ENCODE measurements around the gene TRIM59. TPM values are rescaled to one million over a fixed set of nuclear protein-coding genes. Genes with fewer than 3 reads are reported as not detected.

Gene TRIM59
- total and polyA plus RNA-seq, 4 donors: 1.1 to 12.5 (median 3.1) TPM

DNA sequence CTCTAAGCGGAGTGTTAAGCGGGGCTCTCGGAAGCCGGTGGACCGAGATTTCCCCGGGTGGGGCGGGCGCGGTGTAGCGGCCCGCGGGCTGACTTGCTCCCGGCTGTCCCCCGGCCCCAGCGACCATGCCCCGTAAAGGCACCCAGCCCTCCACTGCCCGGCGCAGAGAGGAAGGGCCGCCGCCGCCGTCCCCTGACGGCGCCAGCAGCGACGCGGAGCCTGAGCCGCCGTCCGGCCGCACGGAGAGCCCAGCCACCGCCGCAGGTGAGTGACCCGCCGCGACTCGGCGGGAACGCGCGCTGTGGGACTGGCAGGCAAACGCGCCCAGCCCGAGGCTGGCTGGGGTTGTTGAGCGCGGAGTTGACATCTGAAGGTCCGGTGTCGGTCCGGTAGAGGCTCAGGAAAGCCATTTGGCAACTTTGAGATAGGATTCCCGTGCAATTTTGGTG is 48.9 kb downstream of the TRIM59 start:
- 1% methylated on average over 45 to 51 of the region's 51 CpGs for WGBS, 2 donors
- Histone ChIP-seq H3K4me3 (peak overlapping the region; percentile 80), H3K4me1 (ENCODE audit: control insufficient read depth in 5 of 5, insufficient read depth in 5 of 5, low read length in 5 of 5) (peaks cover 0 to 29% (median 3%) of the 10 kb centered on the region in 5 donors), H3K27ac (ENCODE audit: low read depth in 1 of 2, low read length in 1 of 2) (peak overlapping the region; percentile 78 to 93), H3K36me3 (ENCODE audit: control insufficient read depth in 4 of 4, insufficient read depth in 4 of 4, low read length in 4 of 4) (peaks cover 0 to 5% (median 0%) of the 10 kb centered on the region in 4 donors), H3K27me3 (ENCODE audit: control insufficient read depth in 3 of 3, insufficient read depth in 3 of 3, low read length in 2 of 3) (no peaks in the 10 kb centered on the region), H3K9me3 (ENCODE audit: control insufficient read depth in 4 of 4, insufficient read depth in 3 of 4, low read length in 3 of 4) (no peaks in the 10 kb centered on the region), H3K9ac (ENCODE audit: insufficient read depth in 1 of 2, low read length in 2 of 2) (peak overlapping the region; percentile 97)
- TF ChIP-seq, protein P1, sequence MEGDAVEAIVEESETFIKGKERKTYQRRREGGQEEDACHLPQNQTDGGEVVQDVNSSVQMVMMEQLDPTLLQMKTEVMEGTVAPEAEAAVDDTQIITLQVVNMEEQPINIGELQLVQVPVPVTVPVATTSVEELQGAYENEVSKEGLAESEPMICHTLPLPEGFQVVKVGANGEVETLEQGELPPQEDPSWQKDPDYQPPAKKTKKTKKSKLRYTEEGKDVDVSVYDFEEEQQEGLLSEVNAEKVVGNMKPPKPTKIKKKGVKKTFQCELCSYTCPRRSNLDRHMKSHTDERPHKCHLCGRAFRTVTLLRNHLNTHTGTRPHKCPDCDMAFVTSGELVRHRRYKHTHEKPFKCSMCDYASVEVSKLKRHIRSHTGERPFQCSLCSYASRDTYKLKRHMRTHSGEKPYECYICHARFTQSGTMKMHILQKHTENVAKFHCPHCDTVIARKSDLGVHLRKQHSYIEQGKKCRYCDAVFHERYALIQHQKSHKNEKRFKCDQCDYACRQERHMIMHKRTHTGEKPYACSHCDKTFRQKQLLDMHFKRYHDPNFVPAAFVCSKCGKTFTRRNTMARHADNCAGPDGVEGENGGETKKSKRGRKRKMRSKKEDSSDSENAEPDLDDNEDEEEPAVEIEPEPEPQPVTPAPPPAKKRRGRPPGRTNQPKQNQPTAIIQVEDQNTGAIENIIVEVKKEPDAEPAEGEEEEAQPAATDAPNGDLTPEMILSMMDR (IDR thresholded peaks at IDR 0.05; ENCODE audit: control extremely low read depth, extremely low read depth): no peak
- ATAC-seq (ENCODE audit: insufficient read depth, low FRiP score) (no peak), DNase-seq (peak in 2 of 3 donors; percentile 29 to 37)

DNA sequence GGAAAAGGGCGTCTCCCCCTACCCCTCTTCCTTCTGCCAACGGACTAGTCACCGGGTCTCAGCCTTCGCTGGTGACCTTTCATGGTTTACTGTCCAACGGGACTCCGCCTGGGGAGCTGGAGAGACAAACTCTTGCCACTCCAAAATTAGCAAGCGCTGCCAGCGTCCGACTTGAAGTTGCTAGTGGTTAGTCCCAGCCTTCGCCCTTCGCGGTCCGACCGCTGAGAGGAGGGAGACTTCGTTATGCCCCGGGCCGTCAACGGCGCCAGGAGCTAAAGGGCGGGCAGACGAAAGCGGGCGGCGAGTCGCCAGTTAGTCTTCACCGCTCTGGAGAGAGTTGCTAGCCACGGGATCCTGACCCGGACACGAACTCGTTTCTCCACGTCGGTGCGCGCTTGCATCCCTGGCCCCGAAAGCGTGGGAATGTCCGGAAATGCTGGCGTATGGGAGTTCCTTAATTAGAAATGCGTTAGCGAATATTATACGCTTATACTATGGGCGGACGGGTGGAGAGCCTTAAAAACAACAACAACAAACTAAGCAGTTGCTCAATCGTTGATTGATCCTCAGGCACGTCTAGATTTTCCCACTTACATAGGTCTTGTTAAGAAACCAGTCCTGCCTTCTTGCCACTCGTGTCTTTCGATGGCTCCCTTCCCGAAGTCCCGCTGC is 49.4 kb downstream of the TRIM59 start:
- WGBS, 2 donors: 0% methylated on average over 49 of the region's 49 CpGs
- H3K9me3 ChIP-seq (ENCODE audit: control insufficient read depth in 4 of 4, insufficient read depth in 3 of 4, low read length in 3 of 4): no peaks in the 10 kb centered on the region
- no peaks in the 10 kb centered on the region for H3K27me3 ChIP-seq (ENCODE audit: control insufficient read depth in 3 of 3, insufficient read depth in 3 of 3, low read length in 2 of 3)
- peak overlapping the region; percentile 78 to 93 for H3K27ac ChIP-seq (ENCODE audit: low read depth in 1 of 2, low read length in 1 of 2)
- peaks cover 0 to 5% (median 0%) of the 10 kb centered on the region in 4 donors for H3K36me3 ChIP-seq (ENCODE audit: control insufficient read depth in 4 of 4, insufficient read depth in 4 of 4, low read length in 4 of 4)
- peak; percentile 52 to 65 (median 58) for DNase-seq
- peak overlapping the region; percentile 97 for H3K9ac ChIP-seq (ENCODE audit: insufficient read depth in 1 of 2, low read length in 2 of 2)
- peak overlapping the region; percentile 80 for H3K4me3 ChIP-seq
- H3K4me1 ChIP-seq (ENCODE audit: control insufficient read depth in 5 of 5, insufficient read depth in 5 of 5, low read length in 5 of 5): peaks cover 0 to 29% (median 3%) of the 10 kb centered on the region in 5 donors
- peak; percentile 1 for ATAC-seq (ENCODE audit: insufficient read depth, low FRiP score)
- TF ChIP-seq, protein P1 (IDR thresholded peaks at IDR 0.05; ENCODE audit: control extremely low read depth, extremely low read depth): no peak

DNA sequence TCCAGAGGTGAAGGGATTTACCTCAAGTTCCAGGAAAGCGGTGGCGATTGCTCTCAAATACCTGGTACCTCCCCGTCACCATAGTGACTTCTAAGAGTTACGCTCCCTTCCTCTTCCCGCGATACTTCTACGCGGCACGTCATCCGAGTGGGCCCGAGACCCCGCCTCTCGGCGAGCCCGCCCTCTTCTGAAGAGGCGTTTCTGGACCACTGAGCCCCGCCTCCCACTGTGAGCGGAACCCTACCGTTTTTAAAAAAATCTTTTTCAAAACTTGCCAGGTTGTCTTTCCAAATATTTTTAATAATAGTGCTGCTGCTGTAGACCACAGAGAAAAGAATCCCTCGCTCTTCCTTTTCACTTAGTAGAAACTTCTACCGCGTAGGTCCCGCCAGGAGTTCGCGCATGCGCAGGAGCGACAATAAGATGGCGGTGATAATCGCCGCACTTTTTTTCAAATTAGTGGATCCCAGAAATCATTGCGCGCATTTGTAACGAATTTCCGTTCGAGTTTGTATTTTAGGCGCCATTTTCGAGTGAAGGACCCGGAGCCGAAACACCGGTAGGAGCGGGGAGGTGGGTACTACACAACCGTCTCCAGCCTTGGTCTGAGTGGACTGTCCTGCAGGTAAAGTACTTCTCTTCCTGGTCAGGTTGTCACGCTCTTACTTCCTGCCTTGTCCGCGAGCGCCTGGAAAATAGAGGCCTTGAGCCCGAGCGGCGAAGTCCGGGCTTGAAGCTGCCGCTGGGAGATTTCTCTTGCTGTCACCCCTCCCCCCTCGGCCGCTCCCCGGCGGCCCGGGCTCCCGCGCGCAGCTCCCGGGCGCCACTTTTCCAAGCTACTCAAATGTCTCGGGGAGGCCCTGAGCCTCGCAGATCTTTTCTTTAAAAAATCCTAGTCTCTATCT is 50.2 kb downstream of the TRIM59 start, which contains the start of the genes IFT80 and SMC4:
Gene IFT80 (minus strand): TSS at position 101 of the 905 bp plus-strand sequence. CDS start 14,625 bp downstream, outside the sequence.
Gene SMC4 (plus strand): TSS at position 526 of the 905 bp plus-strand sequence. CDS start 1,177 bp downstream, outside the sequence.
- H3K9me3 ChIP-seq (ENCODE audit: control insufficient read depth in 4 of 4, insufficient read depth in 3 of 4, low read length in 3 of 4): no peaks in the 10 kb centered on the region
- peak within 1 kb of the TSS; percentile 80 for H3K4me3 ChIP-seq
- H3K27ac ChIP-seq (ENCODE audit: low read depth in 1 of 2, low read length in 1 of 2): peak within 1 kb of the TSS; percentile 78 to 93
- H3K36me3 ChIP-seq (ENCODE audit: control insufficient read depth in 4 of 4, insufficient read depth in 4 of 4, low read length in 4 of 4): peaks cover 0 to 5% (median 0%) of the 10 kb centered on the region in 4 donors
- H3K4me1 ChIP-seq (ENCODE audit: control insufficient read depth in 5 of 5, insufficient read depth in 5 of 5, low read length in 5 of 5): peaks cover 0 to 23% (median 3%) of the 10 kb centered on the region in 5 donors
- ATAC-seq (ENCODE audit: insufficient read depth, low FRiP score) (peak; percentile 95), DNase-seq (peak; percentile 97 to 98 (median 98))
- WGBS, 2 donors: 0% methylated on average over 63 of the region's 63 CpGs
- H3K27me3 ChIP-seq (ENCODE audit: control insufficient read depth in 3 of 3, insufficient read depth in 3 of 3, low read length in 2 of 3): no peaks in the 10 kb centered on the region
- H3K9ac ChIP-seq (ENCODE audit: insufficient read depth in 1 of 2, low read length in 2 of 2): peak within 1 kb of the TSS; percentile 97
- TF ChIP-seq, protein P1 (IDR thresholded peaks at IDR 0.05; ENCODE audit: control extremely low read depth, extremely low read depth): no peak

All from lung (tissue), 12 donors.